Medulla oblongata (tissue), 1 donor: Measurements from ENCODE around the gene FBXO31.
"Not testable (repeated sequence)": the region's sequence is repeated elsewhere in the genome, so short reads cannot be mapped to it uniquely, and the experiment has no call there.

Experiments used
- DNase-seq: peaks from one replicate; pipeline ENCODE4 v3.0.0-alpha.2; 2015; ENCODE audit errors: extremely low spot score

FBXO31 gene

GRCh38 chr16:87362828-87363559 lies 20.6 kb downstream of the FBXO31 start:
- not testable (repeated sequence) for DNase-seq

- DNase-seq, result no peak
Measured at GRCh38 chr16:87361916-87362619, 21.5 kb downstream of the FBXO31 start.

GRCh38 chr16:87360862-87361610 lies 22.5 kb downstream of the FBXO31 start:
- DNase-seq, result no peak

GRCh38 chr16:87359121-87359520 lies 24.5 kb downstream of the FBXO31 start:
- DNase-seq, result no peak

- DNase-seq, result no peak
Measured at GRCh38 chr16:87358696-87359095, 24.9 kb downstream of the FBXO31 start.

GRCh38 chr16:87358250-87358649 lies 25.3 kb downstream of the FBXO31 start:
- no peak for DNase-seq

GRCh38 chr16:87356491-87356853 lies 27.1 kb downstream of the FBXO31 start:
- DNase-seq, result no peak

- DNase-seq, result no peak
Measured at GRCh38 chr16:87353613-87354012, 30.0 kb downstream of the FBXO31 start.

GRCh38 chr16:87352818-87353217 lies 30.8 kb downstream of the FBXO31 start:
- no peak for DNase-seq

- no peak for DNase-seq
Measured at GRCh38 chr16:87351320-87351698, 32.3 kb downstream of the FBXO31 start.

GRCh38 chr16:87350681-87351319 lies 32.8 kb downstream of the FBXO31 start:
- DNase-seq, result peak; percentile 51

GRCh38 chr16:87350031-87350430 lies 33.5 kb downstream of the FBXO31 start:
- DNase-seq, result no peak

GRCh38 chr16:87348616-87349157 lies 34.9 kb downstream of the FBXO31 start:
- no peak for DNase-seq

GRCh38 chr16:87347932-87348615 lies 35.5 kb downstream of the FBXO31 start:
- DNase-seq, result no peak

GRCh38 chr16:87346517-87347060 lies 37.0 kb downstream of the FBXO31 start:
- DNase-seq, result no peak

- DNase-seq, result no peak
Measured at GRCh38 chr16:87345726-87346424, 37.7 kb downstream of the FBXO31 start.

GRCh38 chr16:87344931-87345631 lies 38.5 kb downstream of the FBXO31 start:
- DNase-seq, result no peak

- DNase-seq, result no peak
Measured at GRCh38 chr16:87344165-87344930, 39.2 kb downstream of the FBXO31 start.

GRCh38 chr16:87343753-87344050 lies 39.9 kb downstream of the FBXO31 start:
- no peak for DNase-seq
